ENCODE data around the gene TCF7. TPM values are rescaled to one million over a fixed set of nuclear protein-coding genes. Genes with fewer than 3 reads are reported as not detected.

TCF7 gene
- total and polyA plus RNA-seq, 7 donors = 0.24 to 2.6 (median 1.0) TPM

- H3K9me3 ChIP-seq = no peaks in the 10 kb centered on the region
- intact Hi-C loops (cut with DNase I) = no loop called here
- no peak overlapping the region for H3K4me3 ChIP-seq
- no peaks in the 10 kb centered on the region for H3K27me3 ChIP-seq (ENCODE audit: insufficient read depth in 3 of 3, low read length in 2 of 3)
- DNase-seq (no peak), ATAC-seq (no peak)
- H3K27ac ChIP-seq = no peak overlapping the region
- 87 to 93% (median 87%) methylated on average over 19 of the region's 19 CpGs for WGBS, 3 donors
- TF ChIP-seq, protein P1, sequence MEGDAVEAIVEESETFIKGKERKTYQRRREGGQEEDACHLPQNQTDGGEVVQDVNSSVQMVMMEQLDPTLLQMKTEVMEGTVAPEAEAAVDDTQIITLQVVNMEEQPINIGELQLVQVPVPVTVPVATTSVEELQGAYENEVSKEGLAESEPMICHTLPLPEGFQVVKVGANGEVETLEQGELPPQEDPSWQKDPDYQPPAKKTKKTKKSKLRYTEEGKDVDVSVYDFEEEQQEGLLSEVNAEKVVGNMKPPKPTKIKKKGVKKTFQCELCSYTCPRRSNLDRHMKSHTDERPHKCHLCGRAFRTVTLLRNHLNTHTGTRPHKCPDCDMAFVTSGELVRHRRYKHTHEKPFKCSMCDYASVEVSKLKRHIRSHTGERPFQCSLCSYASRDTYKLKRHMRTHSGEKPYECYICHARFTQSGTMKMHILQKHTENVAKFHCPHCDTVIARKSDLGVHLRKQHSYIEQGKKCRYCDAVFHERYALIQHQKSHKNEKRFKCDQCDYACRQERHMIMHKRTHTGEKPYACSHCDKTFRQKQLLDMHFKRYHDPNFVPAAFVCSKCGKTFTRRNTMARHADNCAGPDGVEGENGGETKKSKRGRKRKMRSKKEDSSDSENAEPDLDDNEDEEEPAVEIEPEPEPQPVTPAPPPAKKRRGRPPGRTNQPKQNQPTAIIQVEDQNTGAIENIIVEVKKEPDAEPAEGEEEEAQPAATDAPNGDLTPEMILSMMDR (IDR thresholded peaks at IDR 0.05) = no peak
- H3K4me1 ChIP-seq = no peaks in the 10 kb centered on the region
- H3K36me3 ChIP-seq (ENCODE audit: insufficient read depth in 1 of 2, low read depth in 1 of 2) = no peaks in the 10 kb centered on the region
Measured at GRCh38 chr5:134079748-134080581, 34.5 kb upstream of the TCF7 start.

- TF ChIP-seq, protein P1 (IDR thresholded peaks at IDR 0.05) = no peak
Measured at GRCh38 chr5:134082264-134082992, 32.1 kb upstream of the TCF7 start.

GRCh38 chr5:134083517-134083916 is 31.0 kb upstream of the TCF7 start:
- no peaks in the 10 kb centered on the region for H3K36me3 ChIP-seq (ENCODE audit: insufficient read depth in 1 of 2, low read depth in 1 of 2)
- intact Hi-C loops (cut with DNase I) = no loop called here

More at GRCh38 chr5:134082264-134082992, 32.1 kb upstream of the TCF7 start:
- H3K9me3 ChIP-seq = no peaks in the 10 kb centered on the region
- intact Hi-C loops (cut with DNase I) = no loop called here
- H3K4me3 ChIP-seq = no peak overlapping the region
- no peaks in the 10 kb centered on the region for H3K4me1 ChIP-seq
- no peak overlapping the region for H3K27ac ChIP-seq
- H3K36me3 ChIP-seq (ENCODE audit: insufficient read depth in 1 of 2, low read depth in 1 of 2) = no peaks in the 10 kb centered on the region
- ATAC-seq (no peak), DNase-seq (no peak)
- WGBS, 3 donors = 75 to 80% (median 78%) methylated on average over 2 of the region's 2 CpGs
- H3K27me3 ChIP-seq (ENCODE audit: insufficient read depth in 3 of 3, low read length in 2 of 3) = no peaks in the 10 kb centered on the region

DNA sequence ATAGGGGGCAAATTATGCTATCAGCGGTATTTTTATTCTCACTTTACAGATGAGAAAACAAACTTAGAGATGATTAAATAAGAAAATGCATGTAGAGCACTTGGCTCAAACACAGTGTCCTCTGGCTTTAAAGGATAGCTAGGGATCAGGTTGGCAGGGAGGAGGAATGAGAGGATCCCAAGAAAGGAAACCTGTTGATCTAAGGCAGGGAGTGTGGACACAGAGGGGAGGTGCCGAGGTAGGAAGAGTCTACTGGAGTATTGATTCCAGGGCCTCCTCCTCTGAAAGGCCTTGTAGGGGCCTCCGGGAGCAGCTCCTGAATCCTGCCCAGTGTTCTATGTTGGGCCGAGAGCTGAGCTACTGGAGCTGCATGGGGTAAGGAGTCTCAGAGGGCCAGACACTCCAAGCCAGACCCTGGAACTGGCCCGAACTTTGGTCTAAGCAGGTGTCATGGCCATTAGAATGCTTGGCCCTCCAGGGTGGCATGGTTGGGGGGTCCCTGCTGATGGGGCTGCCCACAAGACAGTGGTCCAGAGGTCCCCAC is 30.4 kb upstream of the TCF7 start:
- Histone ChIP-seq H3K27ac (no peak overlapping the region), H3K9me3 (no peaks in the 10 kb centered on the region), H3K36me3 (ENCODE audit: insufficient read depth in 1 of 2, low read depth in 1 of 2) (no peaks in the 10 kb centered on the region), H3K27me3 (ENCODE audit: insufficient read depth in 3 of 3, low read length in 2 of 3) (no peaks in the 10 kb centered on the region), H3K4me3 (no peak overlapping the region), H3K4me1 (no peaks in the 10 kb centered on the region)
- peak in 1 of 4 donors; percentile 40 for ATAC-seq
- no peak for DNase-seq
- TF ChIP-seq, protein P1 (IDR thresholded peaks at IDR 0.05) = no peak
- intact Hi-C loops (cut with DNase I) = no loop called here
- 86 to 89% (median 88%) methylated on average over 5 of the region's 5 CpGs for WGBS, 3 donors

More at GRCh38 chr5:134083517-134083916, 31.0 kb upstream of the TCF7 start:
- H3K27me3 ChIP-seq (ENCODE audit: insufficient read depth in 3 of 3, low read length in 2 of 3) = no peaks in the 10 kb centered on the region
- 36 to 54% (median 46%) methylated on average over 5 of the region's 5 CpGs for WGBS, 3 donors
- no peak overlapping the region for H3K27ac ChIP-seq
- no peak overlapping the region for H3K4me3 ChIP-seq
- no peaks in the 10 kb centered on the region for H3K9me3 ChIP-seq
- TF ChIP-seq, protein P1 (IDR thresholded peaks at IDR 0.05) = no peak
- DNase-seq = no peak
- H3K4me1 ChIP-seq = no peaks in the 10 kb centered on the region
- ATAC-seq = no peak

All from psoas muscle (tissue), 8 donors.